GM23338 (cell line): ENCODE data around the gene PELO. TPM values are rescaled to one million over a fixed set of nuclear protein-coding genes. Genes with fewer than 3 reads are reported as not detected.

ENCODE experiments used
- ATAC-seq: fragments of 200-7000 bp; cut with Tn5 transposase; 3 replicates; pipeline ENCODE4 v1.9.1; 2020
- DNase-seq: peaks from one replicate; pipeline ENCODE4 v3.0.0-alpha.2; 2015; ENCODE audit warnings: low spot score
- H2AFZ ChIP-seq: fragments of 200-600 bp; sonication (generic); 2 replicates; pipeline ENCODE4 v1.8.0; 2016; ENCODE audit warnings: antibody characterized with exemption, mild to moderate bottlenecking, moderate library complexity
- H3F3A ChIP-seq: fragments of 200-600 bp; sonication (generic); replicated peaks from 2 replicates; pipeline ENCODE4 v1.8.0; 2017; ENCODE audit warnings: antibody characterized with exemption, mixed run types, low read depth
- H3K27ac ChIP-seq: fragments of 200-600 bp; sonication (generic); 2 replicates; pipeline ENCODE4 v1.6.1; 2016; ENCODE audit warnings: low read depth
- H3K27me3 ChIP-seq: fragments of 200-600 bp; sonication (generic); 2 replicates; pipeline ENCODE4 v1.8.0; 2016; ENCODE audit warnings: mild to moderate bottlenecking, mixed run types, moderate library complexity; ENCODE audit not compliant: insufficient read depth
- H3K36me3 ChIP-seq: fragments of 200-600 bp; sonication (generic); 2 replicates; pipeline ENCODE4 v1.8.0; 2016; ENCODE audit warnings: mild to moderate bottlenecking; ENCODE audit not compliant: insufficient read depth
- H3K4me1 ChIP-seq: fragments of 200-600 bp; sonication (generic); 2 replicates; pipeline ENCODE4 v1.8.0; 2016; ENCODE audit warnings: mild to moderate bottlenecking, moderate library complexity; ENCODE audit not compliant: insufficient read depth
- H3K4me2 ChIP-seq: fragments of 200-600 bp; sonication (generic); 2 replicates; pipeline ENCODE4 v1.7.1; 2017; ENCODE audit warnings: mixed run types
- H3K4me3 ChIP-seq: fragments of 200-600 bp; sonication (generic); 2 replicates; pipeline ENCODE4 v1.6.1; 2016; ENCODE audit warnings: mixed run types
- H3K79me2 ChIP-seq: fragments of 200-600 bp; sonication (generic); replicated peaks from 2 replicates; pipeline ENCODE4 v1.8.0; 2017; ENCODE audit warnings: mild to moderate bottlenecking; ENCODE audit not compliant: insufficient read depth
- H3K9me2 ChIP-seq: fragments of 200-600 bp; sonication (generic); 2 replicates; pipeline ENCODE4 v1.8.0; 2017; ENCODE audit not compliant: insufficient read depth
- H4K20me1 ChIP-seq: fragments of 200-600 bp; sonication (generic); replicated peaks from 2 replicates; pipeline ENCODE4 v1.8.0; 2017; ENCODE audit warnings: mild to moderate bottlenecking; ENCODE audit not compliant: insufficient read depth
- H3K27ac Mint-ChIP-seq: 2 replicates; pipeline ENCODE4 v1.8.0; 2020; ENCODE audit warnings: inconsistent platforms, mild to moderate bottlenecking, moderate library complexity, mixed read lengths
- H3K27me3 Mint-ChIP-seq: 3 replicates; pipeline ENCODE4 v1.8.0; 2022; ENCODE audit warnings: low read depth, mild to moderate bottlenecking, moderate library complexity, mixed read lengths, inconsistent platforms; ENCODE audit not compliant: insufficient read depth, poor library complexity
- H3K36me3 Mint-ChIP-seq: 3 replicates; pipeline ENCODE4 v1.8.0; 2021; ENCODE audit warnings: low read depth, mild to moderate bottlenecking, inconsistent platforms, moderate library complexity, mixed read lengths
- H3K4me1 Mint-ChIP-seq: 3 replicates; pipeline ENCODE4 v1.8.0; 2020; ENCODE audit warnings: mild to moderate bottlenecking, inconsistent platforms, mixed read lengths
- H3K4me3 Mint-ChIP-seq: 3 replicates; pipeline ENCODE4 v1.8.0; 2021; ENCODE audit warnings: moderate library complexity, mild to moderate bottlenecking, inconsistent platforms, mixed read lengths
- H3K9me3 Mint-ChIP-seq: 3 replicates; pipeline ENCODE4 v1.8.0; 2020; ENCODE audit warnings: moderate library complexity, mild to moderate bottlenecking, inconsistent platforms, mixed read lengths
- EZH2 ChIP-seq: fragments of 200-600 bp; sonication (generic); IDR thresholded peaks from one replicate; pipeline ENCODE4 v1.8.0; 2017; ENCODE audit warnings: antibody characterized with exemption, mild to moderate bottlenecking, low read depth; ENCODE audit not compliant: unreplicated experiment
- JUNB ChIP-seq: IDR thresholded peaks from one replicate; pipeline ENCODE4 v1.6.1; 2016; ENCODE audit warnings: antibody characterized with exemption; ENCODE audit not compliant: unreplicated experiment
- NANOG ChIP-seq: IDR thresholded peaks from 2 replicates; pipeline ENCODE4 v1.6.1; 2016; ENCODE audit warnings: antibody characterized with exemption, borderline replicate concordance
- POLR2AphosphoS5 ChIP-seq: IDR thresholded peaks from 2 replicates; pipeline ENCODE4 v1.6.1; 2016; ENCODE audit warnings: antibody characterized with exemption, low read depth
- STAT1 ChIP-seq: IDR thresholded peaks from one replicate; pipeline ENCODE4 v1.6.1; 2016; ENCODE audit warnings: antibody characterized with exemption; ENCODE audit not compliant: unreplicated experiment
- ZNF114 ChIP-seq: fragments of 250-450 bp; sonication (Bioruptor Pico); IDR thresholded peaks from 2 replicates; pipeline ENCODE4 v1.5.0; 2020; ENCODE audit warnings: mild to moderate bottlenecking, moderate library complexity
- polyA plus RNA-seq: library from polyadenylated mRNA; unstranded; fragments of >200 nt; fragmentation: Nextera tagmentation; extraction: Ambion mirVana; gene quantifications from 2 replicates; pipeline ENCODE4 v1.2.1, GENCODE V29; 2016
- total RNA-seq: library from RNA; depleted of rRNA; stranded (reverse); fragments of >200 nt; shearing (Covaris generic); gene quantifications from 2 replicates; pipeline ENCODE4 v1.2.3, GENCODE V29; 2014
- TF ChIP-seq, protein P1 (sequence below): fragments of 250-450 bp; sonication (Bioruptor Pico); IDR thresholded peaks from 2 replicates; pipeline ENCODE4 v1.5.0; 2020; ENCODE audit warnings: mild to moderate bottlenecking, moderate library complexity
- TF ChIP-seq, protein P2 (sequence below): IDR thresholded peaks from one replicate; pipeline ENCODE4 v1.6.1; 2018; ENCODE audit warnings: antibody characterized with exemption; ENCODE audit not compliant: unreplicated experiment
- TF ChIP-seq, protein P3 (sequence below): IDR thresholded peaks from 2 replicates; pipeline ENCODE4 v1.6.1; 2016; ENCODE audit warnings: antibody characterized with exemption

The PELO gene
- total and polyA plus RNA-seq, 2 experiments from 2014 or later: 13.6 to 15.6 TPM

DNA sequence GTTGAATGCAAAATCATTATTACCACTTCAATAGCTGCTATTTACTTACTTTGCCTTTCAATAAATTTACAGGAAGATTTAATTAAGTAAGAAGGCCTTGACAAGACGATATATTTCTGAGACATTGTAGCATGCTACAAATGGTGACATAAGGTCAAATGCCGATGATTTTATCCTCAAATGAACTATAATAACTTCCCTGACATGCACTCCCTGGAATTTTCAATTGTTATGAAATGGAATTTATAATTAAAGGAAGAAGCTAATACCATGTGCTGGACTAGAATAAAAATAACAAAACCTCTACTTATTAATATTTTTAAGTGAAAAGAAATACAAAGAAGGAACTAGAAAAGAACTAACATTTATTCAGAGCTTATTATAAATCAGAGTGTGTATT, 30.2 kb upstream of the PELO start:
- no peaks in the 10 kb centered on the region for H3K4me1 Mint-ChIP-seq
- no peak overlapping the region for H3K27ac ChIP-seq
- no peaks in the 10 kb centered on the region for H3K36me3 ChIP-seq
- H3K9me2 ChIP-seq: no peaks in the 10 kb centered on the region
- H3K27ac Mint-ChIP-seq: no peak overlapping the region
- DNase-seq: no peak
- H3K4me3 ChIP-seq: no peak overlapping the region
- no peaks in the 10 kb centered on the region for H3K4me1 ChIP-seq
- no peaks in the 10 kb centered on the region for H4K20me1 ChIP-seq
- TF ChIP-seq STAT1 (no peak), JUNB (no peak), POLR2AphosphoS5 (no peak), ZNF114 (CRISPR knock-in tag) (no peak), EZH2 (no peak), NANOG (no peak)
- TF ChIP-seq, protein P1, sequence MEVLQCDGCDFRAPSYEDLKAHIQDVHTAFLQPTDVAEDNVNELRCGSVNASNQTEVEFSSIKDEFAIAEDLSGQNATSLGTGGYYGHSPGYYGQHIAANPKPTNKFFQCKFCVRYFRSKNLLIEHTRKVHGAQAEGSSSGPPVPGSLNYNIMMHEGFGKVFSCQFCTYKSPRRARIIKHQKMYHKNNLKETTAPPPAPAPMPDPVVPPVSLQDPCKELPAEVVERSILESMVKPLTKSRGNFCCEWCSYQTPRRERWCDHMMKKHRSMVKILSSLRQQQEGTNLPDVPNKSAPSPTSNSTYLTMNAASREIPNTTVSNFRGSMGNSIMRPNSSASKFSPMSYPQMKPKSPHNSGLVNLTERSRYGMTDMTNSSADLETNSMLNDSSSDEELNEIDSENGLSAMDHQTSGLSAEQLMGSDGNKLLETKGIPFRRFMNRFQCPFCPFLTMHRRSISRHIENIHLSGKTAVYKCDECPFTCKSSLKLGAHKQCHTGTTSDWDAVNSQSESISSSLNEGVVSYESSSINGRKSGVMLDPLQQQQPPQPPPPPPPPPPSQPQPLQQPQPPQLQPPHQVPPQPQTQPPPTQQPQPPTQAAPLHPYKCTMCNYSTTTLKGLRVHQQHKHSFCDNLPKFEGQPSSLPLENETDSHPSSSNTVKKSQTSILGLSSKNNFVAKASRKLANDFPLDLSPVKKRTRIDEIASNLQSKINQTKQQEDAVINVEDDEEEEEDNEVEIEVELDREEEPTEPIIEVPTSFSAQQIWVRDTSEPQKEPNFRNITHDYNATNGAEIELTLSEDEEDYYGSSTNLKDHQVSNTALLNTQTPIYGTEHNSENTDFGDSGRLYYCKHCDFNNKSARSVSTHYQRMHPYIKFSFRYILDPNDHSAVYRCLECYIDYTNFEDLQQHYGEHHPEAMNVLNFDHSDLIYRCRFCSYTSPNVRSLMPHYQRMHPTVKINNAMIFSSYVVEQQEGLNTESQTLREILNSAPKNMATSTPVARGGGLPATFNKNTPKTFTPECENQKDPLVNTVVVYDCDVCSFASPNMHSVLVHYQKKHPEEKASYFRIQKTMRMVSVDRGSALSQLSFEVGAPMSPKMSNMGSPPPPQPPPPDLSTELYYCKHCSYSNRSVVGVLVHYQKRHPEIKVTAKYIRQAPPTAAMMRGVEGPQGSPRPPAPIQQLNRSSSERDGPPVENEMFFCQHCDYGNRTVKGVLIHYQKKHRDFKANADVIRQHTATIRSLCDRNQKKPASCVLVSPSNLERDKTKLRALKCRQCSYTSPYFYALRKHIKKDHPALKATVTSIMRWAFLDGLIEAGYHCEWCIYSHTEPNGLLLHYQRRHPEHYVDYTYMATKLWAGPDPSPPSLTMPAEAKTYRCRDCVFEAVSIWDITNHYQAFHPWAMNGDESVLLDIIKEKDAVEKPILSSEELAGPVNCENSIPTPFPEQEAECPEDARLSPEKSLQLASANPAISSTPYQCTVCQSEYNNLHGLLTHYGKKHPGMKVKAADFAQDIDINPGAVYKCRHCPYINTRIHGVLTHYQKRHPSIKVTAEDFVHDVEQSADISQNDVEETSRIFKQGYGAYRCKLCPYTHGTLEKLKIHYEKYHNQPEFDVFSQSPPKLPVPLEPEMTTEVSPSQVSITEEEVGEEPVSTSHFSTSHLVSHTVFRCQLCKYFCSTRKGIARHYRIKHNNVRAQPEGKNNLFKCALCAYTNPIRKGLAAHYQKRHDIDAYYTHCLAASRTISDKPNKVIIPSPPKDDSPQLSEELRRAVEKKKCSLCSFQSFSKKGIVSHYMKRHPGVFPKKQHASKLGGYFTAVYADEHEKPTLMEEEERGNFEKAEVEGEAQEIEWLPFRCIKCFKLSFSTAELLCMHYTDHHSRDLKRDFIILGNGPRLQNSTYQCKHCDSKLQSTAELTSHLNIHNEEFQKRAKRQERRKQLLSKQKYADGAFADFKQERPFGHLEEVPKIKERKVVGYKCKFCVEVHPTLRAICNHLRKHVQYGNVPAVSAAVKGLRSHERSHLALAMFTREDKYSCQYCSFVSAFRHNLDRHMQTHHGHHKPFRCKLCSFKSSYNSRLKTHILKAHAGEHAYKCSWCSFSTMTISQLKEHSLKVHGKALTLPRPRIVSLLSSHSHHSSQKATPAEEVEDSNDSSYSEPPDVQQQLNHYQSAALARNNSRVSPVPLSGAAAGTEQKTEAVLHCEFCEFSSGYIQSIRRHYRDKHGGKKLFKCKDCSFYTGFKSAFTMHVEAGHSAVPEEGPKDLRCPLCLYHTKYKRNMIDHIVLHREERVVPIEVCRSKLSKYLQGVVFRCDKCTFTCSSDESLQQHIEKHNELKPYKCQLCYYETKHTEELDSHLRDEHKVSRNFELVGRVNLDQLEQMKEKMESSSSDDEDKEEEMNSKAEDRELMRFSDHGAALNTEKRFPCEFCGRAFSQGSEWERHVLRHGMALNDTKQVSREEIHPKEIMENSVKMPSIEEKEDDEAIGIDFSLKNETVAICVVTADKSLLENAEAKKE (CRISPR knock-in tag): no peak
- TF ChIP-seq, protein P2, sequence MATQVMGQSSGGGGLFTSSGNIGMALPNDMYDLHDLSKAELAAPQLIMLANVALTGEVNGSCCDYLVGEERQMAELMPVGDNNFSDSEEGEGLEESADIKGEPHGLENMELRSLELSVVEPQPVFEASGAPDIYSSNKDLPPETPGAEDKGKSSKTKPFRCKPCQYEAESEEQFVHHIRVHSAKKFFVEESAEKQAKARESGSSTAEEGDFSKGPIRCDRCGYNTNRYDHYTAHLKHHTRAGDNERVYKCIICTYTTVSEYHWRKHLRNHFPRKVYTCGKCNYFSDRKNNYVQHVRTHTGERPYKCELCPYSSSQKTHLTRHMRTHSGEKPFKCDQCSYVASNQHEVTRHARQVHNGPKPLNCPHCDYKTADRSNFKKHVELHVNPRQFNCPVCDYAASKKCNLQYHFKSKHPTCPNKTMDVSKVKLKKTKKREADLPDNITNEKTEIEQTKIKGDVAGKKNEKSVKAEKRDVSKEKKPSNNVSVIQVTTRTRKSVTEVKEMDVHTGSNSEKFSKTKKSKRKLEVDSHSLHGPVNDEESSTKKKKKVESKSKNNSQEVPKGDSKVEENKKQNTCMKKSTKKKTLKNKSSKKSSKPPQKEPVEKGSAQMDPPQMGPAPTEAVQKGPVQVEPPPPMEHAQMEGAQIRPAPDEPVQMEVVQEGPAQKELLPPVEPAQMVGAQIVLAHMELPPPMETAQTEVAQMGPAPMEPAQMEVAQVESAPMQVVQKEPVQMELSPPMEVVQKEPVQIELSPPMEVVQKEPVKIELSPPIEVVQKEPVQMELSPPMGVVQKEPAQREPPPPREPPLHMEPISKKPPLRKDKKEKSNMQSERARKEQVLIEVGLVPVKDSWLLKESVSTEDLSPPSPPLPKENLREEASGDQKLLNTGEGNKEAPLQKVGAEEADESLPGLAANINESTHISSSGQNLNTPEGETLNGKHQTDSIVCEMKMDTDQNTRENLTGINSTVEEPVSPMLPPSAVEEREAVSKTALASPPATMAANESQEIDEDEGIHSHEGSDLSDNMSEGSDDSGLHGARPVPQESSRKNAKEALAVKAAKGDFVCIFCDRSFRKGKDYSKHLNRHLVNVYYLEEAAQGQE: no peak
- TF ChIP-seq, protein P3, sequence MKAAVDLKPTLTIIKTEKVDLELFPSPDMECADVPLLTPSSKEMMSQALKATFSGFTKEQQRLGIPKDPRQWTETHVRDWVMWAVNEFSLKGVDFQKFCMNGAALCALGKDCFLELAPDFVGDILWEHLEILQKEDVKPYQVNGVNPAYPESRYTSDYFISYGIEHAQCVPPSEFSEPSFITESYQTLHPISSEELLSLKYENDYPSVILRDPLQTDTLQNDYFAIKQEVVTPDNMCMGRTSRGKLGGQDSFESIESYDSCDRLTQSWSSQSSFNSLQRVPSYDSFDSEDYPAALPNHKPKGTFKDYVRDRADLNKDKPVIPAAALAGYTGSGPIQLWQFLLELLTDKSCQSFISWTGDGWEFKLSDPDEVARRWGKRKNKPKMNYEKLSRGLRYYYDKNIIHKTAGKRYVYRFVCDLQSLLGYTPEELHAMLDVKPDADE: no peak
- no peak overlapping the region for H3K4me2 ChIP-seq
- H3K79me2 ChIP-seq: no peaks in the 10 kb centered on the region
- no peak overlapping the region for H2AFZ ChIP-seq
- H3K36me3 Mint-ChIP-seq: no peaks in the 10 kb centered on the region
- H3K4me3 Mint-ChIP-seq: no peak overlapping the region
- no peaks in the 10 kb centered on the region for H3F3A ChIP-seq
- no peak for ATAC-seq
- H3K27me3 Mint-ChIP-seq: no peaks in the 10 kb centered on the region
- H3K27me3 ChIP-seq: no peaks in the 10 kb centered on the region
- H3K9me3 Mint-ChIP-seq: no peaks in the 10 kb centered on the region
